HG02798 (cell line): Measurements from ENCODE around the gene ZNF407.
A peak's percentile ranks its signal among the peaks of the same experiment; 100 is the strongest.
"Not testable (repeated sequence)": the region's sequence is repeated elsewhere in the genome, so short reads cannot be mapped to it uniquely, and the experiment has no call there.

ENCODE experiments used
- ATAC-seq: cut with Tn5 transposase; IDR thresholded peaks from one replicate; pipeline ENCODE4 v1.9.1; 2021; ENCODE audit warnings: mild to moderate bottlenecking; ENCODE audit not compliant: unreplicated experiment, poor library complexity

Gene ZNF407, protein sequence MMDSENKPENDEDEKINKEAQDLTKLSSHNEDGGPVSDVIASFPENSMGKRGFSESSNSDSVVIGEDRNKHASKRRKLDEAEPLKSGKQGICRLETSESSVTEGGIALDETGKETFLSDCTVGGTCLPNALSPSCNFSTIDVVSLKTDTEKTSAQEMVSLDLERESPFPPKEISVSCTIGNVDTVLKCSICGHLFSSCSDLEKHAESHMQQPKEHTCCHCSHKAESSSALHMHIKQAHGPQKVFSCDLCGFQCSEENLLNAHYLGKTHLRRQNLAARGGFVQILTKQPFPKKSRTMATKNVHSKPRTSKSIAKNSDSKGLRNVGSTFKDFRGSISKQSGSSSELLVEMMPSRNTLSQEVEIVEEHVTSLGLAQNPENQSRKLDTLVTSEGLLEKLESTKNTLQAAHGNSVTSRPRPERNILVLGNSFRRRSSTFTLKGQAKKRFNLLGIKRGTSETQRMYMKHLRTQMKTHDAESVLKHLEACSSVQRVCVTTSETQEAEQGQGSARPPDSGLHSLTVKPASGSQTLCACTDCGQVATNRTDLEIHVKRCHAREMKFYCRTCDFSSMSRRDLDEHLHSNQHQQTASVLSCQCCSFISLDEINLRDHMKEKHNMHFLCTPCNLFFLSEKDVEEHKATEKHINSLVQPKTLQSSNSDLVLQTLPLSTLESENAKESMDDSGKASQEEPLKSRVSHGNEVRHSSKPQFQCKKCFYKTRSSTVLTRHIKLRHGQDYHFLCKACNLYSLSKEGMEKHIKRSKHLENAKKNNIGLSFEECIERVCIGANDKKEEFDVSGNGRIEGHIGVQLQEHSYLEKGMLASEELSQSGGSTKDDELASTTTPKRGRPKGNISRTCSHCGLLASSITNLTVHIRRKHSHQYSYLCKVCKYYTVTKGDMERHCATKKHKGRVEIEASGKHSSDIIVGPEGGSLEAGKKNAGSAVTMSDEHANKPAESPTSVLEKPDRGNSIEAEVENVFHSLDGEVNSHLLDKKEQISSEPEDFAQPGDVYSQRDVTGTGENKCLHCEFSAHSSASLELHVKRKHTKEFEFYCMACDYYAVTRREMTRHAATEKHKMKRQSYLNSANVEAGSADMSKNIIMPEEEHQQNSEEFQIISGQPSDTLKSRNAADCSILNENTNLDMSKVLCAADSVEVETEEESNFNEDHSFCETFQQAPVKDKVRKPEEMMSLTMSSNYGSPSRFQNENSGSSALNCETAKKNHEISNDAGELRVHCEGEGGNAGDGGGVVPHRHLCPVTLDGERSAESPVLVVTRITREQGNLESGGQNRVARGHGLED (N-terminal part only)

DNA sequence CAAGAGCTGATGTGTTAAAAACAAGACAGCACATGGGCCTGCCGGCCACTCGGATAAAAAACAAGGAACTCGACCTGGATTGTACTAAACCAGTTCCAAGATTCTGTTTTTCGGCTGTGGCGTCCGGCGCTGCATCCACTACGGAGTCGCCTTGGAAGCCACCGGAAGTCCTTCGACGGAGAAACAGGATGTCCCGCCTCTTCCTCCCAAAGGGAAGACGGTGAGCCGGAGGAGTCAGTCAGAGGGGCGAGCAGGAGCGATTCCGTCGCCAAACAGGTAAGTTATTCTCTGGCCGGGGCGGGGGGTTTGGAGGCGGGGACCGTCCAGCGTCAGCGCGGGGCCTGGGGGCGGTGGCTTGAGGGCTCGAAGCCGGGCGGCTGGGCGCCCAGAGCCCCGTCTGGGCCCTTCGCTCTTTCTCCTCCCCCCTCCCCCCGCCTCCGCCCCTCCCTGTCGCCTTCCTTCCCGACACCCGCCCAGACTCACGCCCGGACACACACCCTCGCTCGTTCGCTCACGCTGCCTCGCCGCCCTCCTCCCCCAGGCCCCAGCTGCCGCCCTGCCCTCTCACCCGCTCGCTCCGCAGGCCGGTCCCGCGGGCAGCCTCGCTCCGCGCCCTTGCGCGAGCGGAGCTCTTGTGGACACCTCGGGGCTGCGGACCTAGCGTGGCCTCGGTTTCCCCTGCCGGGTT, at the start of gene ZNF407:
Gene ZNF407 (plus strand): TSS at position 209 of the 688 bp plus-strand sequence. CDS start 33,150 bp downstream, outside the sequence.
- ATAC-seq, result peak; percentile 80

GRCh38 chr18:74549591-74550104, 48.0 kb upstream of the ZNF407 start:
- no peak for ATAC-seq

GRCh38 chr18:74550886-74551285, 46.8 kb upstream of the ZNF407 start:
- ATAC-seq, result no peak

DNA sequence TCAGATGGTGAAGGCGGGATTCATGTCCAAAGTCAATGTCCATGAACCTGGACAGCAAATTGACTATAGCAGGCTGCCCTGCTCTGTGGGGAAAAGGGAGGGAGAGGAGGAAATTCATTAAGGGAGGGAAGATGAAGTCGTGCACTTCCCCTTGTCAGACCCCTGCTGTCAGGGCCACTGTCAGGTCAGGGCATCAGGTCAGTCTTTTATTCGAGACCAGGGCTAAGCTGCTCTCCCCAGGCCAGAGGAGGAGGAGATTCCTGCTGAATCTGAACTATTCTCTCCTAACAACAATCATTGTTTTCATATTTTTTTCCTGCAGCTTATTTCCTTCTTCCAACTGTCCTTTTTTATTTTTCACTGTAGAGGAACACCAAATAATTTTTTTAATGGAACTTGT, 46.2 kb upstream of the ZNF407 start:
- no peak for ATAC-seq

GRCh38 chr18:74551936-74552555, 45.6 kb upstream of the ZNF407 start:
- peak; percentile 99 for ATAC-seq

GRCh38 chr18:74556126-74556525, 41.5 kb upstream of the ZNF407 start:
- no peak for ATAC-seq

DNA sequence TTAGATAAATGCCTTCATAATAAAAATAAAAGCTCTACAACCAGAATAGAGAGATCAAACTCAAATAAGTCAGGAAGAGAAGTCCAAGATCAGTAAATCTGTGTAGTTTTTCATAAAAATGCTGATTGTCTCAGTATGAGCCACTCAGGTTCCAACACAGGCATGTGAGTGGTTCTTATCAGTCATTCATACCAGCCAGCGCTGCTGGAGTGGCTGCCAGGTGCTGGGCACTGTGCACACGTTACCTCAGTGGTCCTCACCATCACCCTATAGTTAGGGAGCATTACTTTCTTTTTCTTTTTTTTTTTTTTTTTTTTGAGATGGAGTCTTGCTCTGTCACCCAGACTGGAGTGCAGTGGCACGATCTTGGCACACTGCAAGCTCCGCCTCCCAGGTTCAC, 39.6 kb upstream of the ZNF407 start:
- ATAC-seq, result no peak

DNA sequence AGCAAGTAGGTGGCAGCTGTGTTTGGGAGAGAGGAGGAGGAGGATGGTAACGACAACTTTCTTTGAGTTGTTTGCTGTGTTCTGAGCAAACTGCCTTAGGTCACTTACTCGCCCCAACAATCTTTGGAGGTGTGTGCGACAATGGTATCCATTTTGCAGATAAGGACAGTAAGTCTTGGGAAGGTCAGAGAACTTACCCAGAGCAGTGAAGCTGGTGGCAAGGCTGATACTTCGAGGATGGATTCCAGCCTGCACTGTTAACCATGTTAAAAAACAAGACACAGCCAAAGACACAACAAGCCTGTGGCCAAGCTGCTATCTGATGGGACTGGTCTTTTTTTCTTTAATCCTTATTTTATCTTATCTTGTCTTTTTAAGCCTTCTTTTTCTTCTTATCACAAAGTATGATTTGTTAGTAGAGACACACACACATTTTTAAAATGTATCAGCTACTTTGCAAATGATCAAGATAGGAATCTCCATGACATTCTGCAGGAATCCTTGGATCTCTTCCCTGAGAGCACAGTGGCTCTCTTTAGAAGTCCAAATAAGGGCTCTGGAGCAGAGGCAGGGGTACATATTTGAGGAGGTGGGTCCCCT, 35.4 kb upstream of the ZNF407 start:
- no peak for ATAC-seq

DNA sequence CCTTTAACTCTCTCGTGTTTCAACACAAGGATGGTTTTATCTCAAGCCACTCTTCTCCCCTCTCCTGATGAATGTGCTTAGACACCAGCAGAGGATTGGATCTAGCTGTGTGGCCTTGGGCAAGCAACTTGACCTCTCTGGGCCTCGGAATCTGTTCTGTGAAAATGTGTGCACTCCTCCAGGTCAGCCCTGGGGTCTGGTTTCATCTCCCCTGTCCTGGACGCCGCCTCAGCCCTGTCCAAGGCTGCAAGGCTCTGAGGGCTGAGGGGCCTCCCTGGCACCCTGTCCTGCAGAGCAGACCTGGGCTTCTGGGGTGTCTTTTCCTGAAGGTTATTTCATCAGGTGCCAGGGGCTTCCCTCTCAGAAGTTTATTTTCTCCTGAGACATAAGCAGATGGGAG, 34.9 kb upstream of the ZNF407 start:
- ATAC-seq, result no peak

- no peak for ATAC-seq
These were observed 33.7 kb upstream of the ZNF407 start for GRCh38 chr18:74563999-74564398.

GRCh38 chr18:74565164-74565563, 32.5 kb upstream of the ZNF407 start:
- not testable (repeated sequence) for ATAC-seq

GRCh38 chr18:74565993-74566392, 31.7 kb upstream of the ZNF407 start:
- not testable (repeated sequence) for ATAC-seq

- ATAC-seq, result no peak
These were observed 29.8 kb upstream of the ZNF407 start for GRCh38 chr18:74567822-74568221.

- no peak for ATAC-seq
These were observed 28.3 kb upstream of the ZNF407 start for GRCh38 chr18:74569401-74569800.

- no peak for ATAC-seq
These were observed 27.4 kb upstream of the ZNF407 start for GRCh38 chr18:74570266-74570665.

GRCh38 chr18:74571895-74572680, 25.6 kb upstream of the ZNF407 start:
- ATAC-seq, result no peak

DNA sequence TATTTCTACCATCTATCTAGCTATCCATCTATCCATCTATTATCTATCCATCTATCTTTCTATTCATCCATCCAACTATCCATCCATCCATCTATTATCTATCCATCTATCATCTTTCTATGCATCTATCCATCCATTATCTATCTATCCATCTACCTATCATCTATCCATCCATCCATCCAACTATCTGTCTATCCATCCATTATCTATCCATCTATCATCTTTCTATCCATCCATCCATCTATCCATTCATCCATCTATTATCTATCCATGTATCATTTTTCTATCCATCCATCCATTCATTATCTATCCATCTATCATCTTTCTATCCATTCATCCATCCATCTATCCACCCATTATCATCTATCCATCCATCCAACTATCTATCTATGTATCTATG, 24.6 kb upstream of the ZNF407 start:
- no peak for ATAC-seq

DNA sequence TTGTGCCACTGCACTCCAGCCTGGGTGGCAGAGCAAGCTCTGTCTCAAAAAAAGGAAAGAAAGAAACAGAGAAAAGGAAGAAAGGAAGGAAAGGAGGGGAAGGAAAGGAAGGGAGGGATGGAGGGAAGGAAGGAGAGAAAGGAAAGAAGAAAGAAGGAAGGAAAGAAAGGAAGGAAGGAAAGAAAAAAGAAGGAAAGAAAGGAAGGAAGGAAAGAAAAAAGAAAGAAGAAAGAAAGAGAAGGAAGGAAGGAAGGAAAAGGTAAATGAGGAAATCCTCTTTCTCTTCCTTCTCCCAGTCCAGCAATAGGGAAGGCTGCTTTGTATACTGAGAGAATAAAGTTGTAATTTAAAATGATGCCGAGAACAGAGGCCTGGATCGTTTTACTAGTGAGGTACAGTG, 22.8 kb upstream of the ZNF407 start:
- no peak for ATAC-seq
